Mesenchymal stem cell (in vitro differentiated cells and primary cell): Measurements from ENCODE around the gene UNC93A.
"Not testable (repeated sequence)": the region's sequence is repeated elsewhere in the genome, so short reads cannot be mapped to it uniquely, and the experiment has no call there.

Experiments used
- DNase-seq: peaks from one replicate; pipeline ENCODE4 v3.0.0-alpha.2; 2013
- H2AFZ ChIP-seq: one replicate; pipeline ENCODE4 v1.6.1; 2013; ENCODE audit warnings: low read depth, mild to moderate bottlenecking, control low read depth, inconsistent platforms, low read length, moderate library complexity
- H2AK5ac ChIP-seq: 2 replicates; pipeline ENCODE4 v1.6.1; 2013; ENCODE audit warnings: low read length, moderate library complexity, mild to moderate bottlenecking, inconsistent platforms; ENCODE audit not compliant: severe bottlenecking
- H2BK120ac ChIP-seq: one replicate; pipeline ENCODE4 v1.6.1; 2013; ENCODE audit warnings: low read depth, mild to moderate bottlenecking, inconsistent platforms, low read length, moderate library complexity
- H2BK12ac ChIP-seq, 2 experiments: one replicate each; pipeline ENCODE4 v1.6.1; 2013; ENCODE audit warnings: inconsistent platforms in 2 of 2, low read length in 2 of 2, mild to moderate bottlenecking in 2 of 2, moderate library complexity in 2 of 2, control low read depth in 1 of 2
- H2BK15ac ChIP-seq: one replicate; pipeline ENCODE4 v1.6.1; 2013; ENCODE audit warnings: mild to moderate bottlenecking, low read depth, inconsistent platforms; ENCODE audit not compliant: poor library complexity, severe bottlenecking
- H2BK5ac ChIP-seq: 2 replicates; pipeline ENCODE4 v1.6.1; 2013; ENCODE audit warnings: low read depth, mild to moderate bottlenecking, low read length, control low read depth, inconsistent platforms; ENCODE audit not compliant: poor library complexity, severe bottlenecking
- H3K14ac ChIP-seq, 2 experiments: one replicate each; pipeline ENCODE4 v1.6.1; 2013; ENCODE audit warnings: inconsistent platforms in 2 of 2, low read length in 2 of 2, control low read depth in 1 of 2, mild to moderate bottlenecking in 1 of 2, moderate library complexity in 1 of 2
- H3K18ac ChIP-seq, 2 experiments: one replicate each; pipeline ENCODE4 v1.6.1; 2013; ENCODE audit warnings: inconsistent platforms in 2 of 2, low read length in 2 of 2, control low read depth in 1 of 2, low read depth in 1 of 2, mild to moderate bottlenecking in 1 of 2
- H3K23ac ChIP-seq, 2 experiments: one replicate each; pipeline ENCODE4 v1.6.1; 2013; ENCODE audit warnings: inconsistent platforms in 2 of 2, low read length in 2 of 2, mild to moderate bottlenecking in 2 of 2, moderate library complexity in 2 of 2, control low read depth in 1 of 2
- H3K27ac ChIP-seq: 2 replicates; pipeline ENCODE4 v1.5.1; 2013; ENCODE audit warnings: mild to moderate bottlenecking, moderate library complexity, low read length, control low read depth, inconsistent platforms; ENCODE audit not compliant: poor library complexity, severe bottlenecking
- H3K27me3 ChIP-seq, 2 experiments: 2 replicates each; pipeline versions ENCODE4 v1.6.1 to v1.7.0; 2013; ENCODE audit warnings: low read length in 2 of 2, mild to moderate bottlenecking in 2 of 2, moderate library complexity in 2 of 2, control low read depth in 1 of 2, inconsistent platforms in 1 of 2; ENCODE audit not compliant: control insufficient read depth in 1 of 2, insufficient read depth in 1 of 2
- H3K36me3 ChIP-seq, 2 experiments: 2 replicates each; pipeline versions ENCODE4 v1.6.1 to v1.7.0; 2013; ENCODE audit warnings: low read length in 2 of 2, control low read depth in 1 of 2, inconsistent platforms in 1 of 2, low read depth in 1 of 2, mild to moderate bottlenecking in 1 of 2; ENCODE audit not compliant: insufficient read depth in 2 of 2, control insufficient read depth in 1 of 2
- H3K4ac ChIP-seq, 2 experiments: one replicate each; pipeline ENCODE4 v1.6.1; 2013; ENCODE audit warnings: inconsistent platforms in 2 of 2, low read length in 2 of 2, mild to moderate bottlenecking in 2 of 2, moderate library complexity in 2 of 2, control low read depth in 1 of 2, low read depth in 1 of 2
- H3K4me1 ChIP-seq: 2 replicates; pipeline ENCODE4 v1.6.1; 2013; ENCODE audit warnings: low read depth, low read length, control low read depth; ENCODE audit not compliant: control insufficient read depth, insufficient read depth
- H3K4me2 ChIP-seq: 2 replicates; pipeline ENCODE4 v1.6.1; 2013; ENCODE audit warnings: low read length, mild to moderate bottlenecking, inconsistent platforms; ENCODE audit not compliant: poor library complexity, severe bottlenecking
- H3K4me3 ChIP-seq, 2 experiments: 2 replicates each; pipeline versions ENCODE4 v1.5.1 to v1.7.0; 2013; ENCODE audit warnings: low read length in 2 of 2, mild to moderate bottlenecking in 2 of 2, control low read depth in 1 of 2, low read depth in 1 of 2; ENCODE audit not compliant: insufficient read depth in 1 of 2
- H3K79me1 ChIP-seq: replicated peaks from 2 replicates; pipeline ENCODE4 v1.6.1; 2013; ENCODE audit warnings: mild to moderate bottlenecking, control low read depth, low read length, inconsistent platforms; ENCODE audit not compliant: poor library complexity, severe bottlenecking
- H3K9ac ChIP-seq: 2 replicates; pipeline ENCODE4 v1.7.0; 2013; ENCODE audit warnings: mild to moderate bottlenecking, low read length, moderate library complexity
- H3K9me3 ChIP-seq: 2 replicates; pipeline ENCODE4 v1.7.0; 2013; ENCODE audit warnings: mild to moderate bottlenecking, low read length; ENCODE audit not compliant: control insufficient read depth
- H4K8ac ChIP-seq: one replicate; pipeline ENCODE4 v1.6.1; 2013; ENCODE audit warnings: inconsistent platforms, mild to moderate bottlenecking, low read length, moderate library complexity
- H4K91ac ChIP-seq: one replicate; pipeline ENCODE4 v1.6.1; 2013; ENCODE audit warnings: mild to moderate bottlenecking, low read length, inconsistent platforms
- WGBS: methylation state at CpG from one replicate; pipeline ENCODE4 v1.1.7; 2013; ENCODE audit warnings: mixed read lengths; 5-methylcytosine and 5-hydroxymethylcytosine counted together

UNC93A gene

GRCh38 chr6:167314180-167314821, 23.2 kb downstream of the UNC93A start:
- peaks cover 7 to 9% of the 10 kb centered on the region in 2 experiments for H3K27me3 ChIP-seq
- 63% methylated on average over 11 of the region's 11 CpGs for WGBS
- H3K4ac ChIP-seq, result no peak overlapping the region
- H3K14ac ChIP-seq, result no peak overlapping the region
- no peak overlapping the region for H3K4me3 ChIP-seq
- no peaks in the 10 kb centered on the region for H3K36me3 ChIP-seq
- DNase-seq, result no peak
- H4K8ac ChIP-seq, result no peak overlapping the region
- no peak overlapping the region for H3K18ac ChIP-seq
- no peak overlapping the region for H3K4me2 ChIP-seq
- H2BK120ac ChIP-seq, result no peak overlapping the region
- H2BK12ac ChIP-seq, result no peak overlapping the region
- no peak overlapping the region for H4K91ac ChIP-seq
- no peak overlapping the region for H2AK5ac ChIP-seq
- no peak overlapping the region for H2BK5ac ChIP-seq
- no peak overlapping the region for H3K9ac ChIP-seq
- no peak overlapping the region for H2AFZ ChIP-seq
- H3K23ac ChIP-seq, result no peak overlapping the region
- no peaks in the 10 kb centered on the region for H3K9me3 ChIP-seq
- no peaks in the 10 kb centered on the region for H3K4me1 ChIP-seq
- H2BK15ac ChIP-seq, result no peak overlapping the region
- H3K27ac ChIP-seq, result no peak overlapping the region
- H3K79me1 ChIP-seq, result no peaks in the 10 kb centered on the region

- WGBS, result 85% methylated on average over 8 of the region's 9 CpGs
- Histone ChIP-seq H2AFZ (no peak overlapping the region), H3K9ac (no peak overlapping the region), H3K23ac (no peak overlapping the region), H3K27me3 (peaks cover 7 to 9% of the 10 kb centered on the region in 2 experiments), H3K4me2 (no peak overlapping the region), H4K91ac (no peak overlapping the region), H2AK5ac (no peak overlapping the region), H3K9me3 (no peaks in the 10 kb centered on the region), H3K4me1 (peaks cover 2% of the 10 kb centered on the region), H3K36me3 (no peaks in the 10 kb centered on the region), H3K27ac (no peak overlapping the region), H2BK120ac (no peak overlapping the region), H3K14ac (no peak overlapping the region), H3K4me3 (no peak overlapping the region), H2BK15ac (no peak overlapping the region), H3K4ac (no peak overlapping the region), H3K18ac (no peak overlapping the region), H2BK12ac (no peak overlapping the region), H3K79me1 (no peaks in the 10 kb centered on the region), H4K8ac (no peak overlapping the region), H2BK5ac (no peak overlapping the region)
- DNase-seq, result no peak
Measured at GRCh38 chr6:167317172-167317571, 26.1 kb downstream of the UNC93A start.

GRCh38 chr6:167318354-167318753, 27.2 kb downstream of the UNC93A start:
- H4K8ac ChIP-seq, H3K27ac ChIP-seq, H2BK120ac ChIP-seq, H3K14ac ChIP-seq, H3K4me3 ChIP-seq, H4K91ac ChIP-seq, H2AFZ ChIP-seq, H3K79me1 ChIP-seq, H2BK15ac ChIP-seq, H2BK5ac ChIP-seq, H3K4me1 ChIP-seq, H3K4ac ChIP-seq, H2AK5ac ChIP-seq, H3K18ac ChIP-seq, H3K9me3 ChIP-seq, H3K27me3 ChIP-seq, H2BK12ac ChIP-seq, DNase-seq, H3K9ac ChIP-seq, H3K23ac ChIP-seq, H3K36me3 ChIP-seq, H3K4me2 ChIP-seq: not testable (repeated sequence)
- WGBS, result 89% methylated on average over 6 of the region's 10 CpGs

DNA sequence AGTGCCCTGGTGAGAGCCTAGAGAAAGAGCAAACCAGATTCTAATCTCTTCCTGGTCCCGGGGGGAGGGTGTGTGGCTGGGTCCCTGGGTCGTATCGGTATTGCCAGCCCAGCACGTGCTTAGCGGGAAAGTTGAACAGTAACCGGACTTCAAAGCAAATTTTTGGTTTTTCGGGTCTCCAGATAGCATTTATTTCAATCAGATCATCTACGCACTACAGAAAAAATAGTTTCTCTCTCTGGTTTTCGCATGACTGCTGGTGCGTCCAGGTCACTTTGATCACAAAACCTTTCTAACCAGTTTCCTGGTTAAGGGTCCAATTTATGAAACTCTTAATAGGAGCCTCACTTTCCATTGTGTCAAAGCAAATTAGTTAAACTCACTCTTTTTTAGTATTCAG, 27.7 kb downstream of the UNC93A start:
- H3K4me1 ChIP-seq, H3K4me2 ChIP-seq, H3K36me3 ChIP-seq, H2BK15ac ChIP-seq, H3K27me3 ChIP-seq, H2BK5ac ChIP-seq, H3K9me3 ChIP-seq, H2BK120ac ChIP-seq, H4K8ac ChIP-seq, H4K91ac ChIP-seq, H3K18ac ChIP-seq, H3K4me3 ChIP-seq, H3K9ac ChIP-seq, H2AK5ac ChIP-seq, H3K4ac ChIP-seq, H2AFZ ChIP-seq, H3K79me1 ChIP-seq, H3K23ac ChIP-seq, H3K27ac ChIP-seq, H2BK12ac ChIP-seq, H3K14ac ChIP-seq, DNase-seq: not testable (repeated sequence)
- WGBS, result 50% methylated on average over 4 of the region's 10 CpGs
